B cell (primary cell): ENCODE data around the gene TTC21A. TPM values are rescaled to one million over a fixed set of nuclear protein-coding genes. Genes with fewer than 3 reads are reported as not detected.

ENCODE experiments used
- ATAC-seq: fragments of 200-7000 bp; cut with Tn5 transposase; one replicate; pipeline ENCODE4 v1.10.0; 2021; ENCODE audit warnings: low read depth, mild to moderate bottlenecking, moderate number of reproducible peaks, moderate library complexity
- CTCF ChIA-PET: fragments of 350-600 bp; sonication (Branson Sonifier 250); formaldehyde crosslinking; loops from one replicate; lab custom pipeline; 2021; ENCODE audit warnings: antibody characterized with exemption, inconsistent platforms; lab: Charles Lee
- POLR2A ChIA-PET: fragments of 350-600 bp; sonication (Branson Sonifier 250); formaldehyde crosslinking; loops from one replicate; lab custom pipeline; 2021; ENCODE audit warnings: antibody characterized with exemption; lab: Charles Lee
- DNase-seq: peaks from one replicate; pipeline ENCODE4 v3.0.0; 2013
- H2AFZ ChIP-seq: 2 replicates; pipeline ENCODE4 v1.6.1; 2012; ENCODE audit warnings: mild to moderate bottlenecking, low read depth, low read length; ENCODE audit not compliant: insufficient read depth, poor library complexity, severe bottlenecking
- H3K27ac ChIP-seq, 2 donors: 1 replicate in 1 of 2; 2 replicates in 1 of 2; pipeline ENCODE4 v1.5.1; 2012 to 2013; ENCODE audit warnings: low read length in 2 of 2, mild to moderate bottlenecking in 2 of 2, moderate library complexity in 1 of 2
- H3K27me3 ChIP-seq, 4 experiments: fragments of 200-600 bp in 1 of 4; sonication (generic) in 1 of 4; replicated peaks in 1 of 4; 1 replicate in 2 of 4; 2 replicates in 2 of 4; pipeline versions ENCODE4 v1.6.1 to v1.7.0; 2013 to 2016; ENCODE audit warnings: low read length in 3 of 4, mild to moderate bottlenecking in 2 of 4, mixed read lengths in 1 of 4, moderate library complexity in 1 of 4; ENCODE audit not compliant: insufficient read depth in 4 of 4, control insufficient read depth in 3 of 4; ENCODE audit errors: control extremely low read depth in 1 of 4
- H3K36me3 ChIP-seq, 2 experiments: replicated peaks in 1 of 2; 1 replicate in 1 of 2; 2 replicates in 1 of 2; pipeline versions ENCODE4 v1.6.1 to v1.7.1; 2013; ENCODE audit warnings: low read length in 1 of 2; ENCODE audit not compliant: insufficient read depth in 2 of 2, control insufficient read depth in 1 of 2; ENCODE audit errors: control extremely low read depth in 1 of 2, extremely low read depth in 1 of 2
- H3K4me1 ChIP-seq, 2 donors: fragments of 200-600 bp in 1 of 2; sonication (generic) in 1 of 2; 1 replicate in 1 of 2; 2 replicates in 1 of 2; pipeline versions ENCODE4 v1.5.1 to v1.6.1; 2013 to 2017; ENCODE audit warnings: low read length in 2 of 2; ENCODE audit not compliant: control insufficient read depth in 2 of 2, insufficient read depth in 2 of 2
- H3K4me2 ChIP-seq: replicated peaks from 2 replicates; pipeline ENCODE3; 2012; ENCODE audit warnings: mild to moderate bottlenecking, low read depth, low read length; ENCODE audit not compliant: poor library complexity, severe bottlenecking
- H3K4me3 ChIP-seq, 5 experiments: fragments of 200-600 bp in 1 of 5; sonication (generic) in 1 of 5; 1 replicate in 3 of 5; 2 replicates in 2 of 5; pipeline versions ENCODE4 v1.5.1 to v1.7.0; 2011 to 2016; ENCODE audit warnings: low read length in 4 of 5, mild to moderate bottlenecking in 4 of 5, low read depth in 2 of 5, control low read depth in 1 of 5, moderate library complexity in 1 of 5; ENCODE audit not compliant: insufficient read depth in 1 of 5; ENCODE audit errors: control extremely low read depth in 1 of 5, extremely low read depth in 1 of 5
- H3K79me2 ChIP-seq: fragments of 200-600 bp; sonication (generic); one replicate; pipeline ENCODE4 v1.6.0; 2016; ENCODE audit warnings: low read length; ENCODE audit not compliant: control insufficient read depth, insufficient read depth
- H3K9ac ChIP-seq: fragments of 200-600 bp; sonication (generic); 2 replicates; pipeline ENCODE4 v1.6.1; 2017; ENCODE audit warnings: mild to moderate bottlenecking, low read length, moderate library complexity
- H3K9me3 ChIP-seq, 3 donors: one replicate each; pipeline versions ENCODE4 v1.6.1 to v1.7.1; 2013; ENCODE audit warnings: low read length in 2 of 3; ENCODE audit not compliant: control insufficient read depth in 2 of 3, insufficient read depth in 1 of 3; ENCODE audit errors: control extremely low read depth in 1 of 3
- H4K20me1 ChIP-seq: 2 replicates; pipeline ENCODE4 v1.6.0; 2012; ENCODE audit warnings: mild to moderate bottlenecking, low read length; ENCODE audit not compliant: insufficient read depth, control insufficient read depth, poor library complexity, severe bottlenecking
- H3K27ac Mint-ChIP-seq: one replicate; pipeline ENCODE4 v1.8.0; 2021; ENCODE audit warnings: mixed read lengths
- H3K27me3 Mint-ChIP-seq: one replicate; pipeline ENCODE4 v1.8.0; 2021; ENCODE audit warnings: mixed read lengths
- H3K4me1 Mint-ChIP-seq: one replicate; pipeline ENCODE4 v1.8.0; 2021; ENCODE audit warnings: mixed read lengths
- H3K4me3 Mint-ChIP-seq: one replicate; pipeline ENCODE4 v1.8.0; 2021; ENCODE audit warnings: mixed read lengths
- H3K9me3 Mint-ChIP-seq: one replicate; pipeline ENCODE4 v1.8.0; 2022; ENCODE audit warnings: mixed read lengths; ENCODE audit not compliant: insufficient read depth
- CTCF ChIP-seq: fragments of 200-600 bp; IDR thresholded peaks from one replicate; pipeline ENCODE4 v1.8.0; 2022; ENCODE audit warnings: antibody characterized with exemption, mild to moderate bottlenecking
- EZH2 ChIP-seq: IDR thresholded peaks from 2 replicates; pipeline ENCODE4 v1.6.1; 2012; ENCODE audit warnings: borderline replicate concordance, low read depth, mild to moderate bottlenecking, moderate library complexity, low read length; ENCODE audit not compliant: insufficient read depth, poor library complexity, severe bottlenecking
- WGBS: methylation state at CpG from one replicate; pipeline ENCODE4 v1.1.5; 2013; ENCODE audit warnings: missing lambda C conversion rate; ENCODE audit not compliant: insufficient coverage; 5-methylcytosine and 5-hydroxymethylcytosine counted together
- intact Hi-C: fragments of 100-400 bp; cut with micrococcal nuclease; formaldehyde crosslinking; loops from one replicate; pipeline ENCODE4 v1.10.0; 2022
- polyA plus RNA-seq: library from polyadenylated mRNA; depleted of rRNA; stranded (reverse); fragments of >200 nt; gene quantifications from 2 replicates; pipeline ENCODE4 v1.2.3, GENCODE V29; 2012
- total RNA-seq, 2 donors: library from RNA; stranded (reverse); fragments of 120-200 nt in 1 of 2; gene quantifications; 1 replicate in 1 of 2; 2 replicates in 1 of 2; pipeline versions ENCODE4 v1.2.3 to v1.2.4, GENCODE V29; 2013 to 2022

Gene TTC21A
- total and polyA plus RNA-seq, 2 donors (not counting 1 experiment from before 2014, with no cell fraction given), result 49.2 to 106 TPM

GRCh38 chr3:39140341-39140971, 33.0 kb downstream of the TTC21A start:
- DNase-seq, result no peak
- Histone ChIP-seq H4K20me1 (peaks cover 51% of the 10 kb centered on the region), H2AFZ (no peak overlapping the region), H3K4me2 (no peak overlapping the region), H3K9me3 (no peaks in the 10 kb centered on the region), H3K27ac (peak overlapping the region; percentile 52 to 62), H3K79me2 (peaks cover 36% of the 10 kb centered on the region), H3K4me1 (peaks cover 22 to 27% of the 10 kb centered on the region in 2 donors), H3K4me3 (no peak overlapping the region), H3K27me3 (no peaks in the 10 kb centered on the region), H3K9ac (no peak overlapping the region), H3K36me3 (peaks cover 2 to 66% of the 10 kb centered on the region in 2 experiments)
- no peaks in the 10 kb centered on the region for H3K27me3 Mint-ChIP-seq
- peaks cover 36% of the 10 kb centered on the region for H3K4me1 Mint-ChIP-seq
- ChIA-PET POLR2A (no interaction called here), CTCF (interaction anchor here (1.2 to 2.3 kb wide), 3 partner anchors 10 to 147 kb away, joined by 4 to 13 read pairs (median 4); no protein-coding TSS in a partner anchor)
- intact Hi-C loops, result no loop called here
- 100% methylated on average over 2 of the region's 2 CpGs for WGBS
- no peak for ATAC-seq
- peak overlapping the region; percentile 86 for H3K27ac Mint-ChIP-seq
- peak overlapping the region; percentile 5 for H3K4me3 Mint-ChIP-seq
- no peaks in the 10 kb centered on the region for H3K9me3 Mint-ChIP-seq
- no peak for TF ChIP-seq CTCF

GRCh38 chr3:39141171-39141995, 33.9 kb downstream of the TTC21A start:
- H3K9me3 ChIP-seq, result no peaks in the 10 kb centered on the region

More at GRCh38 chr3:39141171-39141995, 33.9 kb downstream of the TTC21A start:
- Histone ChIP-seq H3K4me1 (peaks cover 29 to 33% of the 10 kb centered on the region in 2 donors), H3K27me3 (no peaks in the 10 kb centered on the region), H3K4me2 (peak overlapping the region; percentile 40), H3K27ac (peak overlapping the region; percentile 52 to 62), H2AFZ (no peak overlapping the region), H3K9ac (no peak overlapping the region), H3K36me3 (peaks cover 2 to 75% of the 10 kb centered on the region in 2 experiments), H3K79me2 (peaks cover 46% of the 10 kb centered on the region), H4K20me1 (peaks cover 59% of the 10 kb centered on the region), H3K4me3 (no peak overlapping the region)
- H3K27me3 Mint-ChIP-seq, result no peaks in the 10 kb centered on the region
- ChIA-PET CTCF (interaction anchor here (1.2 to 2.3 kb wide), 4 partner anchors 9 to 146 kb away, joined by 4 to 13 read pairs (median 4); no protein-coding TSS in a partner anchor), POLR2A (interaction anchor here (0.9 to 1.5 kb wide), 2 partner anchors 10 to 33 kb away, joined by 3 to 4 read pairs; partner anchors contain the start of gene TTC21A)
- H3K27ac Mint-ChIP-seq, result peak overlapping the region; percentile 86
- peaks cover 43% of the 10 kb centered on the region for H3K4me1 Mint-ChIP-seq
- intact Hi-C loops, result no loop called here
- ATAC-seq (peak; percentile 44), DNase-seq (peak; percentile 41)
- WGBS, result 58% methylated on average over 2 of the region's 4 CpGs
- H3K4me3 Mint-ChIP-seq, result peak overlapping the region; percentile 44
- TF ChIP-seq CTCF (no peak), EZH2 (no peak)
- no peaks in the 10 kb centered on the region for H3K9me3 Mint-ChIP-seq
